ENCODE results near the gene SLC4A5.

The SLC4A5 gene

DNA sequence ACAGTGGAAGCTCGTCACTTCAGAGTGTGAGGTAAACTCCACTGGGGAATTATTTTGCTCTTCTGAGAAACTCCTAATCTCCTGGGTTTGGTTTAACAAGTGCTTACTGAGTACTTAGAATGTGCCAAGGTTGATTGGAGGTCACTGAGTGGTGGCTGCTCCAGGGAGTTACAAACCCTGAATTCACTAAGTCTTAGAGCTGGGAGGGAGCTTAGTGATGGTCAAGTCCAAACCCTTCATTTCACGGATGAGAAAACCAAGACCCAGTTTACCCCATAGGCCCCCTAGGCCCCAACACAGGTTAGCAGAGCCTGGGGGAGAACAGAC is 52.0 kb downstream of the SLC4A5 start:
- FAIRE-seq: no peak
- TF ChIP-seq POLR2A (IDR thresholded peaks at IDR 0.05; ENCODE audit: low read depth, low read length): no peak
- DNase-seq (ENCODE audit: insufficient read length, low spot score): no peak

DNA sequence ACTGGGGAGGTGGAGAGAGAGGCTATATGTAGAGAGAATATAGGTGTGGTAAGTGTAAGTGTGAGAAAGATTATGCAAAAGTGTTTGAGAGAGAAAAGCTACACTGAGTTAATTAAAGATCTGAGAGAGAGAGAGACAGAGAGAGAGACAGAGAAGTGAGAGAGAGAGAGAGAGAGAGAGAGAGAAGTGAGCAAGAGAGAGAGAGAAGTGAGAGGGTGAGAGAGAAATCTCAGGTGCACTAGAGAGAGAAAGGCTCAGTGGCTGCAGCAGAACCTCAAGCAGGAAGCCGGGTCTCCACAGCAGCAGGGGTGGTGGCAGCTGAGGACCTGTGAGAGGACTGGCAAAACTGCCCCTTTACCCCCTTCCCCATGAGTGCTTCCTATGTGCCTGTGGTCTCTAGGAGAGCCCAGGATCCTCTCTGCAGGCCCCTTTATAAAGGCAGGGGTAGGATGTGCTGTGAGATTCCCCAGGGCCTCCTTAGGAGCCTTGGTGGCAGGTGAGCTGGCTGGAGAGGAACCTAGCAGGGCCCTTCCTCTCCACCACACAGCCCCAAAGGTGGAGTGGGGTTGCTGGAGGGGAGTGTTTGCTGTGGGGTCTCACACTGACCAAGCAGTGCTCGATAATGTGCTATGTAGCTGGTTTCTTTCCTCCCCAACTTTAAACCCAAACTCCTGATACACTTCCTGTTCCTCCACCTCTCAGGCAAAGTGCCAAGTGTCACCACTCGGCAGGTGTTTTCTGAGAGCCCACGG is 52.6 kb downstream of the SLC4A5 start:
- DNase-seq (ENCODE audit: insufficient read length, low spot score) (no peak), FAIRE-seq (no peak)
- no peak for TF ChIP-seq POLR2A (IDR thresholded peaks at IDR 0.05; ENCODE audit: low read depth, low read length)

DNA sequence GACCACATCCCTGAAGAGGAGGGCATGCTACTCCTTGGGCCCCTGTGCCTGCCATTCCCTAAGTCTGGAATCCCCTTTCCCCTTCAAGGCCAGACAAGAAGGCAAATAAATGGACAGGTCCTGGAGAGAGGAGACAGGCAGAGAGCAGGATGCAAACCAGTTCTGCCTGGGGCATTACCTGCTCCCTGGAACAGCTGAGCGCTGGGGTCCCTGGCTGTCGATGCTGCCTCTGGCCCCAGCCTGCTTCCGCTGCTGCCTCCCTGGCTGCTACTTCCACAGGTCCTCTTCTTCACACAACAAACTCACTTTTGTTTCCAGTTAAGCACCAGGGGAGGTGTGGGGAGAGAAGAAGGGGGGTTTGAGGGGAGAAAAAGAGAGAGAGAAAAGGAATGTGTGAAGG is 53.1 kb downstream of the SLC4A5 start:
- no peak for TF ChIP-seq POLR2A (IDR thresholded peaks at IDR 0.05; ENCODE audit: low read depth, low read length)
- FAIRE-seq: no peak
- no peak for DNase-seq (ENCODE audit: insufficient read length, low spot score)

- DNase-seq (ENCODE audit: insufficient read length, low spot score): no peak
- FAIRE-seq: no peak
- TF ChIP-seq POLR2A (IDR thresholded peaks at IDR 0.05; ENCODE audit: low read depth, low read length): no peak
Measured at GRCh38 chr2:74286725-74287124, 56.5 kb downstream of the SLC4A5 start.

DNA sequence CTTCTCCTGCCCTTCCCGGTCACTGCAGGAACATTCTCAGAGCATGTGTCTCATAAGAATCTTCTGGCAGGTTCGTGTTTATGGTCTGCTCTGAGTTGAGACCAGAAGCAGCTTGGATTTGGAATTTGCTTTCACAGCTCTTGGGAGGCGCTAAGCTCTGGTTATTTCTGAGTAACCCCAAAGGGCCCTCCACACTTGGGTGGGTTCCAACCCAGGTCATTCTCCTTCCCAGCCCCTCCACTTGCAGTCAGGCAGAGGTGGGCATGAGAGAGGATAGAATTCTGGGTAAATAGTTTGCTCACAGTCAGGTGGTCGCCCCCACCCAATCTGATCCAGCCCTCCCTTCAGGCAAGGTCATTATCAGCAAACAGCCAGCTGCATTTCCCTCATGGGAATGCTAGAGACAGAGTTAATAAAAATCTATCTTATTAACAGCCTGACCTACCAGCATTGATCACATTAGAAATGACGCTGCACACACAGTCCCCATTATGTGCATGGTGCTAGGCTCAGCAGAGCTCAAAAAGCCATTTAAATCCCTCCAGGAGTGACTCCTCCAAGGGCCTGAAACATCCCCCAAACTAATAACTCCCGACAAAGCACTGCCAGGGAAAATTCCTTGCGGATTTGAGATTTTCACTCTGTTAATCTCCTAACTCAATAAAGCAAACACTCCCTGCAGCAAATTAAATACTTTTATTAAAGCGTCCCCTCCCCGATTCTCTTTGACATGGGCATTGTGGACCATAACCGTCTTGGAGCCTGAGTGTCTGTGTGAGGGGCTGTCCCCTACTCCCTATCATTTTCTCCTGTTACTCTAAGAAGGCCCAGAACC is 61.9 kb downstream of the SLC4A5 start:
- no peak for TF ChIP-seq POLR2A (IDR thresholded peaks at IDR 0.05; ENCODE audit: low read depth, low read length)
- FAIRE-seq: no peak

GRCh38 chr2:74278694-74279093 is 64.5 kb downstream of the SLC4A5 start:
- TF ChIP-seq POLR2A (IDR thresholded peaks at IDR 0.05; ENCODE audit: low read depth, low read length): no peak
- no peak for DNase-seq (ENCODE audit: insufficient read length, low spot score)
- FAIRE-seq: no peak

More for the DNA sequence above, 61.9 kb downstream of the SLC4A5 start:
- DNase-seq (ENCODE audit: insufficient read length, low spot score): no peak

DNA sequence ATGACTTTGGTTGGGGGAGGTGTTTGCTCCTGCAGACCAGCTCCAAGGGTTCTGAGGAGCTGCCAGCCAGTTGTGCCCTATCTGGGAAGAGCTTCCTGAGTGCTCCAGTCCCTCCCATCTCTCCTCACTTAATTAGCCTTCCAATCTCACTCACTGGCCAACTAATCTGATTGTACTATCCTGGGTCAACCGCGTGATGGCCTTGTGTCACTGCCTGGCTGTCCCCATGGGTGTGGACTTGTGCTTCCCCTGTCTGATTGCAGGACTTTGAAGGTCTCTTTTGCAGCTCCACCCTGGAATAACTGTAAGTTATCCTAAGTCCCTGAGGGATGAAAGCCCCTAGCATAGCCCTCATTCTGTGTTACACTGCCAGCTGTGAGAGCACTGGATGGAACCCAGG is 65.0 kb downstream of the SLC4A5 start:
- FAIRE-seq (no peak), DNase-seq (ENCODE audit: insufficient read length, low spot score) (no peak)
- no peak for TF ChIP-seq POLR2A (IDR thresholded peaks at IDR 0.05; ENCODE audit: low read depth, low read length)

- no peak for DNase-seq (ENCODE audit: insufficient read length, low spot score)
- no peak for FAIRE-seq
- no peak for TF ChIP-seq POLR2A (IDR thresholded peaks at IDR 0.05; ENCODE audit: low read depth, low read length)
Measured at GRCh38 chr2:74275228-74275627, 68.0 kb downstream of the SLC4A5 start.

DNA sequence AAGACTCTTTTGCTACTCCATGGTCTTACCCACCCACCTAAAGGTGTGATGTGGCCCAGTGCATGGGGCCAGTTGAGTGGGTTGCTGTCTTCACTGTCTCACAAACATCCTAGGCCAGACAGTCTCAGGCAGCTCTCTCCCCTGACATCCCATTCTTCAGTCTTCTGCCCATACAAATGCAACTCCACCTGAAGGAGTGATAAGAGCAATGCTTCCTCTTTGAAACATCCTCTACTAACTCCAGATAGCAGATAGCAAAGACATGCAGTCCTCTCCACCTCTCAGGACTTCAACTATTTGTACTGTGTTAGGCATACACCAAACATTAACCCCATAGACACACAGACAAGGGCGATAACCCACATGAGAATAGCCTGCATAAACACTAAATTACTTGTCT is 73.5 kb downstream of the SLC4A5 start:
- no peak for TF ChIP-seq POLR2A (IDR thresholded peaks at IDR 0.05; ENCODE audit: low read depth, low read length)
- DNase-seq (ENCODE audit: insufficient read length, low spot score) (no peak), FAIRE-seq (no peak)

GRCh38 chr2:74267068-74267467 is 76.1 kb downstream of the SLC4A5 start:
- FAIRE-seq: no peak
- TF ChIP-seq POLR2A (IDR thresholded peaks at IDR 0.05; ENCODE audit: low read depth, low read length): no peak

DNA sequence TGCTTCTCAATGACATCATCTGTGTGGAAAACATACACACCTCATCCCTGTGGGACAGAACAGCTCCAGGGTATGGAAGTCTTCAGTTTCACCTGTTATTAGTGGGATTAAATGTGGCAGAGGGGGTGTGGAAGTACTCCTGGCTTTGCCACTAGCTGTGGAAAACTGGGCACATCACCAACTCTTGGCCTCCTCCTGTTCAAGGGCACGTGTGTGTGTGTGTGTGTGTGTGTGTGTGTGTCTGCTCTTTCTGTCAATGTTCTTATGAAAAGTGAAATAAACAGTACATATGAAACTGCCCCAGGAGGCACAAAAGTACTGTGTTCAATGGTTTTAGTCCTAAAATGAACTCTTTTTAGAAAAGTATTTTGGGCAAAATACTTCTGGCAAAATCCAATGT is 78.9 kb downstream of the SLC4A5 start:
- no peak for DNase-seq (ENCODE audit: insufficient read length, low spot score)
- no peak for TF ChIP-seq POLR2A (IDR thresholded peaks at IDR 0.05; ENCODE audit: low read depth, low read length)
- FAIRE-seq: no peak

More at GRCh38 chr2:74267068-74267467, 76.1 kb downstream of the SLC4A5 start:
- no peak for DNase-seq (ENCODE audit: insufficient read length, low spot score)

DNA sequence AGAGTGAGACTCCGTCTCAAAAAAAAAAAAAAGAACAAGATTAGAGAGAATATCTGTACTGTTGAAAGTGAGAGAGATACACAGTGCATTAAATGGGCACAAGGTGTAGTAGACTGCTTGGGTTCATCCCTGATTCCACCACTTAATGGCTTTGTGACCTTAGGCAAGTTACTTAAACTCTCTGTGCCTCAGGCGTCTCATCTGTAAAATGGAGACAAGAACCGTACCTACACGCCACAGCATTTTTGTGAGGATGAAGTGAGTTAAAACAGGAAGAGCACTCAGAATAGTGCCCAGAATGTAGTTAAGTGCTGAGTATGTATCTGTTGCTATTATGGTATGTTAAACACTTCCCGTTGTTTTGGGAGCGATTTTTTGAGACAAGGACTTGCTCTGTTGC is 80.5 kb downstream of the SLC4A5 start:
- no peak for FAIRE-seq
- no peak for DNase-seq (ENCODE audit: insufficient read length, low spot score)
- TF ChIP-seq POLR2A (IDR thresholded peaks at IDR 0.05; ENCODE audit: low read depth, low read length): no peak

GRCh38 chr2:74261204-74261864 is 81.9 kb downstream of the SLC4A5 start:
- DNase-seq (ENCODE audit: insufficient read length, low spot score) (peak; percentile 29), FAIRE-seq (no peak)
- TF ChIP-seq POLR2A (IDR thresholded peaks at IDR 0.05; ENCODE audit: low read depth, low read length): no peak

- no peak for FAIRE-seq
- TF ChIP-seq POLR2A (IDR thresholded peaks at IDR 0.05; ENCODE audit: low read depth, low read length): no peak
- no peak for DNase-seq (ENCODE audit: insufficient read length, low spot score)
Measured at GRCh38 chr2:74260495-74260894, 82.7 kb downstream of the SLC4A5 start.

Data from H54 (cell line).